ENCODE measurements around the gene POLE. TPM values are rescaled to one million over a fixed set of nuclear protein-coding genes. Genes with fewer than 3 reads are reported as not detected.
A peak's percentile ranks its signal among the peaks of the same experiment; 100 is the strongest.

Gene POLE
- total RNA-seq, 1 experiment from 2014 or later: 147 TPM

GRCh38 chr12:132690112-132690511, 3.0 kb upstream of the POLE start:
- Histone ChIP-seq H3K18ac (ENCODE audit: insufficient read length, low read depth, low read length) (no peak overlapping the region), H2AFZ (ENCODE audit: low read length) (no peak overlapping the region), H4K5ac (ENCODE audit: insufficient read length, low read depth, low read length) (no peak overlapping the region), H2BK12ac (ENCODE audit: insufficient read length, low read depth, low read length) (no peak overlapping the region), H3K23ac (ENCODE audit: insufficient read length, low read depth, low read length) (no peak overlapping the region), H3K79me1 (ENCODE audit: insufficient read depth, low read depth, low read length, poor library complexity, severe bottlenecking) (no peaks in the 10 kb centered on the region), H3K14ac (ENCODE audit: insufficient read depth, low read length) (no peak overlapping the region), H3K9ac (ENCODE audit: extremely low read depth, insufficient read length, low read length) (no peak overlapping the region), H3K4ac (ENCODE audit: low read depth, low read length) (no peak overlapping the region), H3K79me2 (ENCODE audit: insufficient read depth, low read length) (peaks cover 6% of the 10 kb centered on the region; the same call in 1 of the 2 replicates), H4K20me1 (ENCODE audit: control insufficient read depth, insufficient read depth, insufficient read length) (no peaks in the 10 kb centered on the region), H3T11ph (ENCODE audit: low read length) (no peak overlapping the region), H3K27me3 (ENCODE audit: insufficient read depth, low read length) (peaks cover 7% of the 10 kb centered on the region), H4K8ac (replicated peaks; ENCODE audit: insufficient read length, low read depth, low read length) (no peak overlapping the region), H2AK5ac (ENCODE audit: insufficient read length, low read length) (no peak overlapping the region), H2BK20ac (ENCODE audit: low read depth, low read length, poor library complexity, severe bottlenecking) (no peak overlapping the region), H4K91ac (ENCODE audit: insufficient read length, low read depth, low read length) (no peak overlapping the region), H3K9me3 (ENCODE audit: control insufficient read depth, low read depth, low read length) (no peaks in the 10 kb centered on the region), H3K27ac (ENCODE audit: insufficient read length, low read depth, low read length) (no peak overlapping the region), H3K4me1 (ENCODE audit: insufficient read depth, low read length) (no peaks in the 10 kb centered on the region; the same call in 1 of the 2 replicates), H2BK120ac (ENCODE audit: low read depth, low read length, poor library complexity, severe bottlenecking) (no peak overlapping the region), H3K56ac (ENCODE audit: insufficient read length, low read depth, low read length) (no peak overlapping the region), H3K23me2 (ENCODE audit: insufficient read length, low read depth, low read length, poor library complexity, severe bottlenecking) (peaks cover 5% of the 10 kb centered on the region), H3K4me2 (ENCODE audit: insufficient read depth, insufficient read length, low read length) (no peak overlapping the region), H2BK15ac (ENCODE audit: low read depth, low read length) (no peak overlapping the region), H2BK5ac (ENCODE audit: insufficient read length, low read length) (no peak overlapping the region)
- H3K27me3 Mint-ChIP-seq (ENCODE audit: low read depth): peaks cover 6% of the 10 kb centered on the region
- peak overlapping the region in 1 of 2 experiments; percentile 3; a peak in 2 of 5 replicates for H3K4me3 Mint-ChIP-seq
- H3K36me3 Mint-ChIP-seq (ENCODE audit: insufficient read depth in 1 of 3, low read depth in 3 of 3): peaks cover 10 to 25% (median 18%) of the 10 kb centered on the region in 3 experiments; a peak in 6 of 7 replicates
- H3K4me1 Mint-ChIP-seq: peaks cover 14 to 19% of the 10 kb centered on the region in 2 experiments
- DNase-seq: no peak
- WGBS (ENCODE audit: extremely low coverage, insufficient read length, low lambda C conversion rate): no CpG with 5 or more reads among the region's 9 CpGs
- TF ChIP-seq CTCF (conservative IDR thresholded peaks at IDR 0.05): no peak
- H3K27ac Mint-ChIP-seq: no peak overlapping the region
- H3K9me3 Mint-ChIP-seq: no peaks in the 10 kb centered on the region; a peak in 1 of 5 replicates

Measured in H9 (cell line).